ENCODE results near the gene ANXA10.

Gene ANXA10
- total RNA-seq: 0 reads per million in 3 donors

- no peaks in the 10 kb centered on the region for H3K27me3 ChIP-seq (replicated peaks; ENCODE audit: control insufficient read depth, insufficient read depth, low read length, poor library complexity, severe bottlenecking)
- H3K4me1 ChIP-seq (ENCODE audit: control insufficient read depth, insufficient read depth, low read length, poor library complexity, severe bottlenecking): no peaks in the 10 kb centered on the region
- H3K4me3 ChIP-seq (ENCODE audit: insufficient read depth, low read depth, low read length, poor library complexity, severe bottlenecking): no peak within 1 kb of the TSS
- no peak for DNase-seq
- no peaks in the 10 kb centered on the region for H3K36me3 ChIP-seq (ENCODE audit: control insufficient read depth, insufficient read depth, low read length)
- no peak within 1 kb of the TSS for H3K27ac ChIP-seq (ENCODE audit: insufficient read depth, low read length, poor library complexity, severe bottlenecking)
- H3K9me3 ChIP-seq (ENCODE audit: control insufficient read depth, low read length): peaks cover 5% of the 10 kb centered on the region
Measured at GRCh38 chr4:168092176-168092712, at the start of gene ANXA10. Gene ANXA10 (plus strand): TSS chr4:168092537. CDS start chr4:168092701, 164 bp downstream.

GRCh38 chr4:168045354-168045753 is 47.0 kb upstream of the ANXA10 start:
- Histone ChIP-seq H3K4me3 (ENCODE audit: insufficient read depth, low read depth, low read length, poor library complexity, severe bottlenecking) (no peak overlapping the region), H3K27me3 (replicated peaks; ENCODE audit: control insufficient read depth, insufficient read depth, low read length, poor library complexity, severe bottlenecking) (no peaks in the 10 kb centered on the region), H3K9me3 (ENCODE audit: control insufficient read depth, low read length) (no peaks in the 10 kb centered on the region), H3K4me1 (ENCODE audit: control insufficient read depth, insufficient read depth, low read length, poor library complexity, severe bottlenecking) (no peaks in the 10 kb centered on the region), H3K27ac (ENCODE audit: insufficient read depth, low read length, poor library complexity, severe bottlenecking) (no peak overlapping the region), H3K36me3 (ENCODE audit: control insufficient read depth, insufficient read depth, low read length) (no peaks in the 10 kb centered on the region)
- no peak for DNase-seq

GRCh38 chr4:168050002-168050401 is 42.3 kb upstream of the ANXA10 start:
- Histone ChIP-seq H3K4me1 (ENCODE audit: control insufficient read depth, insufficient read depth, low read length, poor library complexity, severe bottlenecking) (no peaks in the 10 kb centered on the region), H3K27ac (ENCODE audit: insufficient read depth, low read length, poor library complexity, severe bottlenecking) (no peak overlapping the region), H3K4me3 (ENCODE audit: insufficient read depth, low read depth, low read length, poor library complexity, severe bottlenecking) (no peak overlapping the region), H3K27me3 (replicated peaks; ENCODE audit: control insufficient read depth, insufficient read depth, low read length, poor library complexity, severe bottlenecking) (no peaks in the 10 kb centered on the region), H3K36me3 (ENCODE audit: control insufficient read depth, insufficient read depth, low read length) (no peaks in the 10 kb centered on the region), H3K9me3 (ENCODE audit: control insufficient read depth, low read length) (no peaks in the 10 kb centered on the region)
- DNase-seq: no peak

GRCh38 chr4:168051526-168051925 is 40.8 kb upstream of the ANXA10 start:
- Histone ChIP-seq H3K36me3 (ENCODE audit: control insufficient read depth, insufficient read depth, low read length) (no peaks in the 10 kb centered on the region), H3K9me3 (ENCODE audit: control insufficient read depth, low read length) (no peaks in the 10 kb centered on the region)

GRCh38 chr4:168057412-168057811 is 34.9 kb upstream of the ANXA10 start:
- H3K4me3 ChIP-seq (ENCODE audit: insufficient read depth, low read depth, low read length, poor library complexity, severe bottlenecking): no peak overlapping the region
- H3K27ac ChIP-seq (ENCODE audit: insufficient read depth, low read length, poor library complexity, severe bottlenecking): no peak overlapping the region
- H3K9me3 ChIP-seq (ENCODE audit: control insufficient read depth, low read length): no peaks in the 10 kb centered on the region
- H3K36me3 ChIP-seq (ENCODE audit: control insufficient read depth, insufficient read depth, low read length): no peaks in the 10 kb centered on the region
- no peak for DNase-seq
- no peaks in the 10 kb centered on the region for H3K27me3 ChIP-seq (replicated peaks; ENCODE audit: control insufficient read depth, insufficient read depth, low read length, poor library complexity, severe bottlenecking)
- H3K4me1 ChIP-seq (ENCODE audit: control insufficient read depth, insufficient read depth, low read length, poor library complexity, severe bottlenecking): no peaks in the 10 kb centered on the region

More at GRCh38 chr4:168051526-168051925, 40.8 kb upstream of the ANXA10 start:
- H3K4me3 ChIP-seq (ENCODE audit: insufficient read depth, low read depth, low read length, poor library complexity, severe bottlenecking): no peak overlapping the region
- no peaks in the 10 kb centered on the region for H3K27me3 ChIP-seq (replicated peaks; ENCODE audit: control insufficient read depth, insufficient read depth, low read length, poor library complexity, severe bottlenecking)
- H3K27ac ChIP-seq (ENCODE audit: insufficient read depth, low read length, poor library complexity, severe bottlenecking): no peak overlapping the region
- no peak for DNase-seq
- no peaks in the 10 kb centered on the region for H3K4me1 ChIP-seq (ENCODE audit: control insufficient read depth, insufficient read depth, low read length, poor library complexity, severe bottlenecking)

GRCh38 chr4:168059251-168059650 is 33.1 kb upstream of the ANXA10 start:
- H3K4me3 ChIP-seq (ENCODE audit: insufficient read depth, low read depth, low read length, poor library complexity, severe bottlenecking): no peak overlapping the region
- no peaks in the 10 kb centered on the region for H3K27me3 ChIP-seq (replicated peaks; ENCODE audit: control insufficient read depth, insufficient read depth, low read length, poor library complexity, severe bottlenecking)
- H3K9me3 ChIP-seq (ENCODE audit: control insufficient read depth, low read length): no peaks in the 10 kb centered on the region
- H3K27ac ChIP-seq (ENCODE audit: insufficient read depth, low read length, poor library complexity, severe bottlenecking): no peak overlapping the region
- H3K4me1 ChIP-seq (ENCODE audit: control insufficient read depth, insufficient read depth, low read length, poor library complexity, severe bottlenecking): no peaks in the 10 kb centered on the region
- no peak for DNase-seq
- no peaks in the 10 kb centered on the region for H3K36me3 ChIP-seq (ENCODE audit: control insufficient read depth, insufficient read depth, low read length)

GRCh38 chr4:168063031-168063430 is 29.3 kb upstream of the ANXA10 start:
- H3K36me3 ChIP-seq (ENCODE audit: control insufficient read depth, insufficient read depth, low read length): no peaks in the 10 kb centered on the region
- no peak overlapping the region for H3K4me3 ChIP-seq (ENCODE audit: insufficient read depth, low read depth, low read length, poor library complexity, severe bottlenecking)
- no peaks in the 10 kb centered on the region for H3K4me1 ChIP-seq (ENCODE audit: control insufficient read depth, insufficient read depth, low read length, poor library complexity, severe bottlenecking)
- H3K27ac ChIP-seq (ENCODE audit: insufficient read depth, low read length, poor library complexity, severe bottlenecking): no peak overlapping the region
- H3K9me3 ChIP-seq (ENCODE audit: control insufficient read depth, low read length): no peaks in the 10 kb centered on the region
- no peak for DNase-seq
- H3K27me3 ChIP-seq (replicated peaks; ENCODE audit: control insufficient read depth, insufficient read depth, low read length, poor library complexity, severe bottlenecking): no peaks in the 10 kb centered on the region

GRCh38 chr4:168070903-168071302 is 21.4 kb upstream of the ANXA10 start:
- DNase-seq: no peak
- Histone ChIP-seq H3K27me3 (replicated peaks; ENCODE audit: control insufficient read depth, insufficient read depth, low read length, poor library complexity, severe bottlenecking) (no peaks in the 10 kb centered on the region), H3K9me3 (ENCODE audit: control insufficient read depth, low read length) (no peaks in the 10 kb centered on the region), H3K4me3 (ENCODE audit: insufficient read depth, low read depth, low read length, poor library complexity, severe bottlenecking) (no peak overlapping the region), H3K36me3 (ENCODE audit: control insufficient read depth, insufficient read depth, low read length) (no peaks in the 10 kb centered on the region), H3K4me1 (ENCODE audit: control insufficient read depth, insufficient read depth, low read length, poor library complexity, severe bottlenecking) (no peaks in the 10 kb centered on the region), H3K27ac (ENCODE audit: insufficient read depth, low read length, poor library complexity, severe bottlenecking) (no peak overlapping the region)

GRCh38 chr4:168071304-168071703 is 21.0 kb upstream of the ANXA10 start:
- no peak overlapping the region for H3K27ac ChIP-seq (ENCODE audit: insufficient read depth, low read length, poor library complexity, severe bottlenecking)
- H3K9me3 ChIP-seq (ENCODE audit: control insufficient read depth, low read length): no peaks in the 10 kb centered on the region
- DNase-seq: no peak

GRCh38 chr4:168074861-168075260 is 17.5 kb upstream of the ANXA10 start:
- no peak overlapping the region for H3K4me3 ChIP-seq (ENCODE audit: insufficient read depth, low read depth, low read length, poor library complexity, severe bottlenecking)
- H3K36me3 ChIP-seq (ENCODE audit: control insufficient read depth, insufficient read depth, low read length): no peaks in the 10 kb centered on the region
- no peak overlapping the region for H3K27ac ChIP-seq (ENCODE audit: insufficient read depth, low read length, poor library complexity, severe bottlenecking)
- no peak for DNase-seq
- no peaks in the 10 kb centered on the region for H3K9me3 ChIP-seq (ENCODE audit: control insufficient read depth, low read length)
- no peaks in the 10 kb centered on the region for H3K4me1 ChIP-seq (ENCODE audit: control insufficient read depth, insufficient read depth, low read length, poor library complexity, severe bottlenecking)
- no peaks in the 10 kb centered on the region for H3K27me3 ChIP-seq (replicated peaks; ENCODE audit: control insufficient read depth, insufficient read depth, low read length, poor library complexity, severe bottlenecking)

More at GRCh38 chr4:168071304-168071703, 21.0 kb upstream of the ANXA10 start:
- H3K4me3 ChIP-seq (ENCODE audit: insufficient read depth, low read depth, low read length, poor library complexity, severe bottlenecking): no peak overlapping the region
- no peaks in the 10 kb centered on the region for H3K4me1 ChIP-seq (ENCODE audit: control insufficient read depth, insufficient read depth, low read length, poor library complexity, severe bottlenecking)
- no peaks in the 10 kb centered on the region for H3K36me3 ChIP-seq (ENCODE audit: control insufficient read depth, insufficient read depth, low read length)
- H3K27me3 ChIP-seq (replicated peaks; ENCODE audit: control insufficient read depth, insufficient read depth, low read length, poor library complexity, severe bottlenecking): no peaks in the 10 kb centered on the region

Data from effector memory CD4-positive, alpha-beta T cell (primary cell).